AG04449 (cell line): ENCODE results near the gene TLX3.
"Not testable (repeated sequence)": the region's sequence is repeated elsewhere in the genome, so short reads cannot be mapped to it uniquely, and the experiment has no call there.

ENCODE experiments used
- CTCF ChIA-PET: fragments of 350-600 bp; formaldehyde crosslinking; extraction: SDS; loops from one replicate; lab custom pipeline; 2021; ENCODE audit warnings: antibody characterized with exemption; lab: Yijun Ruan, JAX
- POLR2A ChIA-PET: fragments of 400-600, 350-600 bp; formaldehyde crosslinking; extraction: SDS; loops from one replicate; lab custom pipeline; 2020; ENCODE audit warnings: antibody characterized with exemption, inconsistent platforms; lab: Yijun Ruan, JAX
- DNase-seq: peaks from one replicate; pipeline ENCODE4 v3.0.0-alpha.2; 2010; ENCODE audit warnings: low read depth, low spot score
- H3K4me3 ChIP-seq: 2 replicates; pipeline ENCODE4 v1.5.1; 2011; ENCODE audit warnings: low read depth, mild to moderate bottlenecking, control low read depth, low read length
- TF ChIP-seq, protein P1 (sequence below): IDR thresholded peaks from one replicate; pipeline ENCODE4 v1.5.1; 2011; ENCODE audit warnings: mild to moderate bottlenecking, moderate library complexity, low read length, control low read depth, inconsistent platforms; ENCODE audit not compliant: insufficient read depth; ENCODE audit errors: missing control alignments

TLX3 gene

GRCh38 chr5:171355302-171355724 lies 46.3 kb downstream of the TLX3 start:
- H3K4me3 ChIP-seq, result no peak overlapping the region
- no peak for DNase-seq
- TF ChIP-seq, protein P1, sequence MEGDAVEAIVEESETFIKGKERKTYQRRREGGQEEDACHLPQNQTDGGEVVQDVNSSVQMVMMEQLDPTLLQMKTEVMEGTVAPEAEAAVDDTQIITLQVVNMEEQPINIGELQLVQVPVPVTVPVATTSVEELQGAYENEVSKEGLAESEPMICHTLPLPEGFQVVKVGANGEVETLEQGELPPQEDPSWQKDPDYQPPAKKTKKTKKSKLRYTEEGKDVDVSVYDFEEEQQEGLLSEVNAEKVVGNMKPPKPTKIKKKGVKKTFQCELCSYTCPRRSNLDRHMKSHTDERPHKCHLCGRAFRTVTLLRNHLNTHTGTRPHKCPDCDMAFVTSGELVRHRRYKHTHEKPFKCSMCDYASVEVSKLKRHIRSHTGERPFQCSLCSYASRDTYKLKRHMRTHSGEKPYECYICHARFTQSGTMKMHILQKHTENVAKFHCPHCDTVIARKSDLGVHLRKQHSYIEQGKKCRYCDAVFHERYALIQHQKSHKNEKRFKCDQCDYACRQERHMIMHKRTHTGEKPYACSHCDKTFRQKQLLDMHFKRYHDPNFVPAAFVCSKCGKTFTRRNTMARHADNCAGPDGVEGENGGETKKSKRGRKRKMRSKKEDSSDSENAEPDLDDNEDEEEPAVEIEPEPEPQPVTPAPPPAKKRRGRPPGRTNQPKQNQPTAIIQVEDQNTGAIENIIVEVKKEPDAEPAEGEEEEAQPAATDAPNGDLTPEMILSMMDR, result no peak
- ChIA-PET POLR2A (no interaction called here), CTCF (interaction anchor here (1.4 kb wide), 1 partner anchor 18 kb away, joined by 3 read pairs; no protein-coding TSS in a partner anchor)

DNA sequence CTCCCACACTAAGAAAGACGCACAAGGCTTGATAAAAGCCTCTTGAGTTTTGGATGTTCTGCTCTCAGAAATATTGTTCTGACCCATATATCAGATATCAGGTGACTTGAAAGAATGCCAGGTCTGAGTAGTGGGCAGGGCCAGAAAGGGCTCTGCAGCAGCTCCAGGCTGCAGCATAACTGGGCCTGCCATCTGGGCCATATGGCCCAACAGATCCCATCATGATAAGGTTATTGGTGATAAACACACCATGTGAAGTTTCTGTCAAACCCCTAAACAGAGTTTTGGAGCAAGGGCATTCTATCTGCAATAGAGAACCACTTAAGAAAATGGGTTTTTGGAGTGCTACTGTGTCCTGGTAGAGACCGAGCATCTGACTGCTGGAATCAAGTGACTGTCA lies 48.8 kb downstream of the TLX3 start:
- CTCF ChIA-PET, result interaction anchor here (1.4 kb wide), 1 partner anchor 11 kb away, joined by 3 read pairs; no protein-coding TSS in a partner anchor
- POLR2A ChIA-PET, result no interaction called here
- H3K4me3 ChIP-seq, result no peak overlapping the region
- TF ChIP-seq, protein P1, result no peak
- DNase-seq, result no peak

DNA sequence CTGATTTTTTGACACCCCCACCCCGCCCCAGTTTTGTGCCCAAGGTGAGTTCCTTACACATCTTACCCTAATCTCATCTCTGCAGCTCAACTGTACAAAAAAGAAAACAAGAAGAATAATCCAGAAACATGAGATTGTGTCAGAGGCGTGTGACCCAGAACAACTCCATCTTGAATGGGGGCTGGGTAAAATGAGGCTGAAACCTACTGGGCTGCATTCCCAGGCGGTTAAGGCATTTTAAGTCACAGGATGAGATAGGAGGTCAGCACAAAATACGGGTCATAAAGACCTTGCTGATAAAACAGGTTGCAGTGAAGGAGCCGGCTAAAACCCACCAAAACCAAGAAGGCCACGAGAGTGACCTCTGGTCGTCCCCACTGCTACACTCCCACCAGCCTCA lies 52.1 kb downstream of the TLX3 start:
- DNase-seq, CTCF ChIA-PET, POLR2A ChIA-PET, H3K4me3 ChIP-seq: not testable (repeated sequence)
